Endodermal cell (in vitro differentiated cells): Measurements from ENCODE around the gene PRKAG2. TPM values are rescaled to one million over a fixed set of nuclear protein-coding genes. Genes with fewer than 3 reads are reported as not detected.

Source experiments
- DNase-seq: peaks from one replicate; pipeline ENCODE4 v3.0.0-alpha.2; 2017
- H3K27ac ChIP-seq: 2 replicates; pipeline ENCODE4 v1.5.1; 2013; ENCODE audit warnings: mild to moderate bottlenecking, low read depth, low read length, moderate library complexity
- H3K27me3 ChIP-seq: 2 replicates; pipeline ENCODE4 v1.6.1; 2013; ENCODE audit warnings: mild to moderate bottlenecking, low read length, moderate library complexity; ENCODE audit not compliant: insufficient read depth, control insufficient read depth, poor library complexity, severe bottlenecking
- H3K36me3 ChIP-seq: 2 replicates; pipeline ENCODE4 v1.7.0; 2013; ENCODE audit warnings: mild to moderate bottlenecking, low read length, moderate library complexity; ENCODE audit not compliant: control insufficient read depth, insufficient read depth
- H3K4me1 ChIP-seq: one replicate; pipeline ENCODE4 v1.7.0; 2013; ENCODE audit warnings: low read length; ENCODE audit not compliant: control insufficient read depth, insufficient read depth
- H3K4me3 ChIP-seq: 2 replicates; pipeline ENCODE4 v1.5.1; 2013; ENCODE audit warnings: mild to moderate bottlenecking, low read length, moderate library complexity
- H3K9ac ChIP-seq: 2 replicates; pipeline ENCODE4 v1.6.1; 2013; ENCODE audit warnings: mild to moderate bottlenecking, low read length, moderate library complexity; ENCODE audit not compliant: poor library complexity, severe bottlenecking; ENCODE audit errors: extremely low read depth
- H3K9me3 ChIP-seq: 2 replicates; pipeline ENCODE4 v1.6.1; 2013; ENCODE audit warnings: mild to moderate bottlenecking, low read length, moderate library complexity; ENCODE audit not compliant: control insufficient read depth
- H3K27ac Mint-ChIP-seq: 2 replicates; pipeline ENCODE4 v1.8.0; 2020; ENCODE audit warnings: mixed read lengths
- H3K27me3 Mint-ChIP-seq: 2 replicates; pipeline ENCODE4 v1.8.0; 2021; ENCODE audit warnings: mild to moderate bottlenecking, mixed read lengths; ENCODE audit not compliant: insufficient read depth
- H3K36me3 Mint-ChIP-seq: 2 replicates; pipeline ENCODE4 v1.8.0; 2020; ENCODE audit warnings: low read depth, mixed read lengths
- H3K4me1 Mint-ChIP-seq: 2 replicates; pipeline ENCODE4 v1.8.0; 2020; ENCODE audit warnings: mixed read lengths
- H3K4me3 Mint-ChIP-seq: 2 replicates; pipeline ENCODE4 v1.8.0; 2020; ENCODE audit warnings: mild to moderate bottlenecking, moderate library complexity, mixed read lengths
- H3K9me3 Mint-ChIP-seq: 2 replicates; pipeline ENCODE4 v1.8.0; 2020; ENCODE audit warnings: mild to moderate bottlenecking, mixed read lengths
- WGBS, 2 experiments: methylation state at CpG; one replicate each; pipeline versions ENCODE4 v1.1.5 to v1.1.7; 2013; ENCODE audit warnings: missing lambda C conversion rate in 2 of 2, mixed read lengths in 1 of 2; ENCODE audit not compliant: insufficient coverage in 1 of 2, insufficient read length in 1 of 2; 5-methylcytosine and 5-hydroxymethylcytosine counted together
- total RNA-seq, 2 donors: library from RNA; stranded (reverse); fragmentation: NEBNext Ultra II Directional in 1 of 2; extraction: Animal tissue kit (Norgen Biotek cat#: 25700) in 1 of 2; gene quantifications; 2 replicates in 1 of 2; 3 replicates in 1 of 2; pipeline ENCODE4 v1.2.1, GENCODE V29; 2021
- TF ChIP-seq, protein P1 (sequence below): fragments of 200-600 bp; sonication (generic); conservative IDR thresholded peaks from 2 replicates; pipeline ENCODE4 v1.5.0; 2021; ENCODE audit warnings: antibody characterized with exemption, mild to moderate bottlenecking

The PRKAG2 gene
- total RNA-seq, 2 donors from 2014 or later, result 17.2 to 20.7 TPM

DNA sequence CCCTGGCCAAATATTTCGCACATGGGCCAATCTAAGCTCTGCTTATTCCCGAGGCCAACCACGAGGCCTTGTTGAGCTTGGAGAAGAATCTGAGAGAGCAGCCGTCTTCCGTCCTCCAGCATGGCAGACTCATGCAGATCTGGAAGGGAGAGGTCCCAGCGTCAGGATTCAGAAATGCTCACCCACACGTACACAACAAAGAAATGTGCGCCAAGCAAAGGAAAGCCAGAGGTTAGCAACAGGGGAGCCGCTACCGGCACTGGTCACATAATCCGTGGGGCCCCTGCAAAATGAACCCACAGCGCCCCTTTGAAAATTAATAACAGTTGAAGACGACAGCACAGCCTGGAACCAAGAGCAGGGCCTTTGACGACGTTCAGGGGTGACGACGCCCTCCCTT lies 25.4 kb upstream of the PRKAG2 start:
- no peak for DNase-seq
- 86 to 91% methylated on average over 13 to 17 of the region's 17 CpGs for WGBS, 2 experiments
- Histone ChIP-seq H3K36me3 (no peaks in the 10 kb centered on the region), H3K9me3 (no peaks in the 10 kb centered on the region), H3K9ac (no peak overlapping the region), H3K4me1 (no peaks in the 10 kb centered on the region), H3K27ac (no peak overlapping the region), H3K27me3 (no peaks in the 10 kb centered on the region), H3K4me3 (no peak overlapping the region)
- TF ChIP-seq, protein P1, sequence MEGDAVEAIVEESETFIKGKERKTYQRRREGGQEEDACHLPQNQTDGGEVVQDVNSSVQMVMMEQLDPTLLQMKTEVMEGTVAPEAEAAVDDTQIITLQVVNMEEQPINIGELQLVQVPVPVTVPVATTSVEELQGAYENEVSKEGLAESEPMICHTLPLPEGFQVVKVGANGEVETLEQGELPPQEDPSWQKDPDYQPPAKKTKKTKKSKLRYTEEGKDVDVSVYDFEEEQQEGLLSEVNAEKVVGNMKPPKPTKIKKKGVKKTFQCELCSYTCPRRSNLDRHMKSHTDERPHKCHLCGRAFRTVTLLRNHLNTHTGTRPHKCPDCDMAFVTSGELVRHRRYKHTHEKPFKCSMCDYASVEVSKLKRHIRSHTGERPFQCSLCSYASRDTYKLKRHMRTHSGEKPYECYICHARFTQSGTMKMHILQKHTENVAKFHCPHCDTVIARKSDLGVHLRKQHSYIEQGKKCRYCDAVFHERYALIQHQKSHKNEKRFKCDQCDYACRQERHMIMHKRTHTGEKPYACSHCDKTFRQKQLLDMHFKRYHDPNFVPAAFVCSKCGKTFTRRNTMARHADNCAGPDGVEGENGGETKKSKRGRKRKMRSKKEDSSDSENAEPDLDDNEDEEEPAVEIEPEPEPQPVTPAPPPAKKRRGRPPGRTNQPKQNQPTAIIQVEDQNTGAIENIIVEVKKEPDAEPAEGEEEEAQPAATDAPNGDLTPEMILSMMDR, result no peak
- no peak overlapping the region for H3K4me3 Mint-ChIP-seq
- H3K36me3 Mint-ChIP-seq, result no peaks in the 10 kb centered on the region
- H3K27me3 Mint-ChIP-seq, result peaks cover 32% of the 10 kb centered on the region
- H3K4me1 Mint-ChIP-seq, result no peaks in the 10 kb centered on the region
- H3K27ac Mint-ChIP-seq, result no peak overlapping the region
- peaks cover 5% of the 10 kb centered on the region for H3K9me3 Mint-ChIP-seq

DNA sequence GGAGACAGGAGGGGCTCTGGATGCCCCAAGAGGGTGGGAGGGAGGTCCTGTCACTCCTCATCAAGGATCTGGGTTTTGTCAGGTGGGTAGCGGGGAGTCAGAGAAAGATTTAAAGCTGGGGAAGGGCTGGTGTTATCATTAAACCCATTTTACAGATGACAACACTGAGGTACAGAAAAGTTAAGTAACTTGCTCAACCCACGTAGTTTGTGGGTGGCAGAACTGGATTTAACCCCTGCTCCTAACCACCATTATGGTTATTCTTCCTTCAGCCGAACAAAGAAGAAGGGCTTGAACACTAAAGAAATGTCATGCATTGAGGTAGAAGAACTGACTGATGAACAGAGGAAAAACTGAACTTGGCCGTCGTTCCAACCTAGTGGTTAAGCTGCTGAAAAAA lies 24.9 kb upstream of the PRKAG2 start:
- no peak overlapping the region for H3K4me3 Mint-ChIP-seq
- H3K9me3 Mint-ChIP-seq, result peaks cover under 1% of the 10 kb centered on the region
- Histone ChIP-seq H3K9me3 (no peaks in the 10 kb centered on the region), H3K4me3 (no peak overlapping the region), H3K9ac (no peak overlapping the region), H3K27ac (no peak overlapping the region), H3K36me3 (no peaks in the 10 kb centered on the region), H3K4me1 (no peaks in the 10 kb centered on the region), H3K27me3 (no peaks in the 10 kb centered on the region)
- H3K27me3 Mint-ChIP-seq, result peaks cover 29% of the 10 kb centered on the region
- no peak for DNase-seq
- H3K36me3 Mint-ChIP-seq, result no peaks in the 10 kb centered on the region
- H3K27ac Mint-ChIP-seq, result no peak overlapping the region
- TF ChIP-seq, protein P1, result no peak
- peaks cover 2% of the 10 kb centered on the region for H3K4me1 Mint-ChIP-seq
- 89 to 93% methylated on average over 2 to 5 of the region's 5 CpGs for WGBS, 2 experiments

- H3K9ac ChIP-seq, result no peak overlapping the region
- no peaks in the 10 kb centered on the region for H3K27me3 ChIP-seq
- Mint-ChIP-seq H3K27me3 (peaks cover 28% of the 10 kb centered on the region), H3K27ac (no peak overlapping the region), H3K9me3 (no peaks in the 10 kb centered on the region), H3K36me3 (no peaks in the 10 kb centered on the region), H3K4me3 (no peak overlapping the region), H3K4me1 (peaks cover 3% of the 10 kb centered on the region)
- no peaks in the 10 kb centered on the region for H3K9me3 ChIP-seq
- TF ChIP-seq, protein P1, result no peak
- no peak for DNase-seq
- WGBS, 2 experiments, result 82 to 90% methylated on average over 14 to 17 of the region's 17 CpGs
- no peaks in the 10 kb centered on the region for H3K36me3 ChIP-seq
- no peaks in the 10 kb centered on the region for H3K4me1 ChIP-seq
- H3K27ac ChIP-seq, result no peak overlapping the region
- H3K4me3 ChIP-seq, result no peak overlapping the region
Observed at GRCh38 chr7:151900986-151901621, 24.2 kb upstream of the PRKAG2 start.
